ENCODE measurements around the gene TMEM53.
A peak's percentile ranks its signal among the peaks of the same experiment; 100 is the strongest.

TMEM53 gene

DNA sequence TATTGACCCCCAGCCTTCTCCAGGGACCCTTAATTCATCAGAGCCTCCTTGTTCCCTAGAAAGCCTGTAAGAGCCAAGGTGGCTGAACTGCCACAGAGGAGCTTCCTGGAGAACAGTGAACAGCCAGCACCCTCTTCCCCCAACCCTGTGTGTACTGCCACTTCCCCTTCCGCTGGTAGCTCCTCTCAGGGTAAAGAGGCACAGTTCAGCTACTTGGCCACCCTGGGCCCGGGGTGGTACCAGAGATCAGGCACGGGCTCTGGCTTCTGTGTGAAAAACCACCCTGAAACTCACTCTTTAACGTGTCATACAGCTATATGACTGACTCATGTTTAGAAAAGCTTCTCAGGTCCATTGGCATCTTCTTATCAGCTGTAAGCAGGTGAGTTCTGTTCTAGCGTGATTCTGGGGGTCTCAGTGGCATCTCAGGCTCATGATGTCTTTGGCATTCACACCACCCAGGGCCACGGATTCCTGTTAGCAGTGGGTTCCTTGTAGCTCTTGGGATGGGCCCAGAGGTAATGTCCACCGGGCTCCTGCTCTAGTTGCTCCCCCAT, 22.6 kb upstream of the TMEM53 start:
- peak; percentile 25 to 52 for DNase-seq

- no peak for DNase-seq
These were observed 21.8 kb upstream of the TMEM53 start for GRCh38 chr1:44696101-44696500.

GRCh38 chr1:44695671-44696070, 21.4 kb upstream of the TMEM53 start:
- DNase-seq: no peak

- DNase-seq: no peak
These were observed 20.7 kb upstream of the TMEM53 start for GRCh38 chr1:44694863-44695478.

- DNase-seq: peak in 1 of 2 donors; percentile 33
These were observed 19.6 kb upstream of the TMEM53 start for GRCh38 chr1:44693900-44694299.

DNA sequence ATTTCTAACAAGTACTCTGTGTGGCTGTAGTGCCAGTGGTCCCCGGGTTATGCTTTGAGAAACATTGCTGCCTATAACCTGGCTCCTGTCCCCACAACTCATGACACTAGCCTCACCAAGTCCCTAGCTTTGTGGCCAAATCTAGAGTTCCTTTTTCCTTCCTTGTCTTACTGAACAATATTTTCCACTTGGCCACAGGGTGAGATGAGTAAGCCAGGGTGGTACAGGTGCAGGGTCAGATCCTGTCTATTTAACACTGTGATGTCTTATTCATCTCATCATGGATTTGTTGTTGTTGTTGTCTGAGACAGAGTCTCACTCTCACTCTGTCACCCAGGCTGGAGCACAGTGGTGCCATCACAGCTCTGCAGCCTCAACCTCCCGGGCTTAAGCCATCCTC, 18.9 kb upstream of the TMEM53 start:
- no peak for DNase-seq

DNA sequence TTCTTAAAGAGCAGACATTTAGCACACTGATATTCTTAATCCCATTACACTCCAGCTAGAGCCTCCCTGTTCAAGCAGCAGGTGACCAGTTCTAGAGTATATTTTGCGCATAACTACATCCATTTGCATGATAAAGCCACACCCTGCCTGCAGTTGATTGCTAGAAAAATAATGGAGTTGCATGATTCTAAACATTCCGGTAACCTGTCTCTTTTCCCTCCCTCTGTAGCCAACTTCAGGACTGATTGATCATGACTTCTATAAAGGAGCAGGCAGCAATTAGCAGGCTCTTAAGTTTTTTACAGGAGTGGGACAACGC, 15.1 kb upstream of the TMEM53 start:
- no peak for DNase-seq

DNA sequence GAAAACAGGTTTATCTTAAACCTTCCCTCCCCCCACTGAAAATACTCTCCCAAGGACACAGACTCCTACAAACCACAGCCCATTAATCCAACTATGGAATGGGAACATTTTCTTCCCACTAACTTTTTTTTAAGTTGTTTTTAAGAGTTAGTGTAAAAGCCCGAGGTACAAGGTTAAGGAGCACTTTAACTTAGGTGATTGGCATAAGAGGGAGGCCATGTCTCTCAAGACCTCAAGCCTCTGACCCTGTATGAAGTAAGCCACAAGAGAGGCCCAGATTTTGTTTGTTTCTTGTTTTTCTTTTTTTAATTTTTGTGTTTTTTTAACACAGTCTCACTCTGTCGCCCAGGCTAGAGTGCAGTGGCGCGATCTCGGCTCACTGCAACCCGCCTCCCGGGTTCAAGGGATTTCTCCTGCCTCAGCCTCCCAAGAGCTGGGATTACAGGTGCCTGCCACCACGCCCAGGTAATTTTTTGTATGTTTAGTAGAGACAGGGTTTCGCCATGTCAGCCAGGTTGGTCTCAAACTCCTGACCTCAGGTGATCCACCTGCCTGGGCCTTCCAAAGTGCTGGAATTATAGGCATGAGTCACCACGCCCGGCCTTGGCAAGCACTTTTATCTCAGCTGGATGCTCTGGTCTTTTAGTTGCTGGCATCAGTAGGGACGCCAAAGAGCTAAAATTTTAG, 14.6 kb upstream of the TMEM53 start:
- DNase-seq: no peak

- DNase-seq: peak; percentile 44 to 47
These were observed 11.6 kb upstream of the TMEM53 start for GRCh38 chr1:44685881-44686280.

DNA sequence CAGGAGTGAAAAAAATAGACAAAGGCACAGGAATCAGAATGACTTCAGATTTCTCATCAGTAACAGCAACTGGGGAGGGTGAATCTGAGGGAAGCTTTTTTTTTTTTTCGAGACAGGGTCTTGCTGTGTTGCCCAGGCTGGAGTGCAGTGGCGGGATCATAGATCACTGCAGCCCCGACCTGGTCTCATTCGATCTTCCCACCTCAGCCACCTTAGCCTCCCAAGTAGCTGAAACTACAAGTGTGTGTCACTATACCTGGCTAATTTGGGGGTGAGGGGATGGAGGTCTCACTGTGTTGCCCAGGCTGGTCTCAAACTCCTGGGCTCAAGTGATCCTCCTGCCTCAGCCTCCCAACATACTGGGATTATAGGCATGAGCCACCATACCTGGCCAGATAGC, 10.9 kb upstream of the TMEM53 start:
- DNase-seq: no peak

DNA sequence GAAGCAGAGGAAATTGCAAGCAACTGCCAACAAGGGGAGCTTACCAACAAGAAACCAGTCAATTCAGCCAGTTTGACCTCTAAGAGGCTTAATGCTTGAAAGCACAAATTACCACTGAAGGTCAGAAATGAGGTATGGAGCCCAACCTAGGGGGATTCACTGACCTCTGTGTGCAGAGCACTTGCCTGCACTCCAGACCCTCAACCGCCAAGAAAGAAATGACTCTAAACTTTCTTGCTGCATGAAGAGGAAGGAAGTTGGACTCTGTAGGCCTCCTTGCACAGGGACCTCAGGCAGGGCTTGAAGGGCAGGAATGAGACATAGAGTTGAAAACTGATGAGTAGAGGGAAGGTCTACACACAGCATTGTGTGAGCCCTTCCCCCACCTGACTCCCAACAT, 10.2 kb upstream of the TMEM53 start:
- peak in 1 of 2 donors; percentile 16 for DNase-seq

- peak; percentile 8 to 22 for DNase-seq
These were observed 8.6 kb upstream of the TMEM53 start for GRCh38 chr1:44682883-44683265.

GRCh38 chr1:44681905-44682882, 7.9 kb upstream of the TMEM53 start:
- no peak for DNase-seq

- no peak for DNase-seq
These were observed 5.2 kb upstream of the TMEM53 start for GRCh38 chr1:44679468-44679867.

DNA sequence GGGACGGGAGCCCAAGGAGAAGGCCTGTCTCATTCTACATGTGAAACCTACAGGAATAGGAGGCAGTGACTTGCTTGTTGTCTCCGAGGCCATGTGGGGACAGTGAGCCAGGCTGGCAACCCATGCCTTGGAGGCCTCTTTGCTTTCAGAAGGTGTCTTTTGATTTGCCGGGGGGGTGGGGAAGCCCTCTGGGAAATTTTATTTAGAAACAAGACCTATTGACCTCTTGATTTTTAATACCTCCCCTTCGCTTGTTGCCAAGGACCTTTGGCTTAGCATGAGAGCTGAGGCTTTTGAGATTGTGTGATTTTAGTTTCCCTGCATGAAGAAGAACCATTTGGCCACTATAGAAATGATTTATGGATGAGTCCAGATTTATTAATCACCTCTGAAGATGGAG, 4.3 kb upstream of the TMEM53 start:
- DNase-seq: no peak

- no peak for DNase-seq
These were observed 3.8 kb upstream of the TMEM53 start for GRCh38 chr1:44678120-44678519.

GRCh38 chr1:44677201-44677766, 3.0 kb upstream of the TMEM53 start:
- DNase-seq: peak; percentile 71 to 74

- peak; percentile 84 to 95 for DNase-seq
These were observed 2.4 kb upstream of the TMEM53 start for GRCh38 chr1:44676484-44677200.

DNA sequence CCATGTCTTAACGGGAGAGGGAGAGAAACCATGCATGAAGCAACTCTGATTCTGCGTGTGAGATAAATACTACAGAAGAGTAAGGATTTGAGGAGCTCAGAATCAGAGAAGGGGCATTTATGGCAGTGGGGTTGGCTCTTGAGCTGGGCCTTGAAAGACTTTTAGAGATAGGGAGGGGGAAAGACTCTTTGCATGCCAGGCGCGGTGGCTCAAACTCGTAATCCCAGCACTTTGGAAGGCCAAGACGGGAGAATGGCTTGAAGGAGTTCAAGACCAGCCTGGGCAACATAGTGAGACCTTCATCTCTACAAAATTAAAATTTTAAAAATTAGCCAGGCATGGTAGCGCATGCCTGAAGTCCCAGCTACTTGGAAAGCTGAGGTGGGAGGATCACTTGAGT, 905 bp upstream of the TMEM53 start:
- no peak for DNase-seq

DNA sequence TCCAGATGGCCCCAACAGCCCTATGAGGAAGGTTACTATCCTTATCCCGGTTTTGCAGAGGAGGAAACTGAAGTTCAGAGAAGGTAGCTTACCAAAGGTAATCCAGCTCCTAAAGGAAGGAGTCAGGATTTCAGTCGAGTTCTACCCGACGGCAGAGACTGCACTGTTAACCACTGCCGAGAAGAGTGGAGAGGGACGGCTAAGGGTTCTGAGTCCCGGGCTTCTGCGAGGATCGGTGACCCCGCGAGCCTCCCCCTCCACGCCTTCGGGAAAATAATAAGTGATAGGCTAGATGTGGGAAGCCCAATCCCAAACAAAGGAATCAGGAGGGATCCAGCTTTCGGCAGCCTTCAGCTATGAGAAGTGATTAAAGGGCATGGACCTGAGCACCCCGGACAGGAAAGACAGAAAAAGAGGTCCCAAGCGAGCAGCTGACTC, 587 bp downstream of the TMEM53 start:
- no peak for DNase-seq

DNA sequence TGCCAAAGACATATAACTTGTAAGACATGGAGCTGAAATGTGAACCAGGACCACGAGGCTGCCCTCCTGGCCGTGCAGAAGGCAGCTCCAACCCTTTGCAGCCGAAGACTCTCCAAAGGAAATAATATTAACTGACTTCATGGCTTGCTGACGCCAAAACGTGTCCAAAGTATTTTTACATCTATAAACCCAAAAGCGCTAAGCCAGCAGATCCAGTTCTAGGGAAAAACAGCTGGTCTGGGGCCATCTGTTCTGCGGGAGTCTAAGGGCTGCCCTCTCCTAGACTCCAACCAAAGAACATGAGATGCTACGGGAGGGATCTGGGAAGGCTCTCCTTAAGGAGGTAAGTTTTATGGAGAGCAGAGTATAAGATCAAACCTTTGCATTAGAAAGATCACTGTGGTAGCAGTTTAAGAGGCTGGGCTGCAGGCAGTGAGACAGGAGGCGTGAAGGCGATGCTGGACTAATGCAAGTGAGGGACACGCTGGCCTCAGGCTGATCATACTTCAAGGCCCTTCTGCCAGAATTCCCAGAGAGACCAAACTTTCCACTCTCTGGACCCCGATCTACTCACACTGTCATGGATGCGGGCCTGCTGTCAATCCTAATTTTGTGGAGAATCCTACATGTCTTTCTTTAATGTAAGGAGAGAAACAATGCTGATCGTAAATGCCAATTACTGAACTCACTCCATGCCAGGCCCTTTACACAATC, 1.2 kb downstream of the TMEM53 start:
- no peak for DNase-seq
